Right atrium auricular region (tissue), 2 donors: ENCODE results near the gene CHPF. TPM values are rescaled to one million over a fixed set of nuclear protein-coding genes. Genes with fewer than 3 reads are reported as not detected.

Source experiments
- DNase-seq: peaks from one replicate; pipeline ENCODE4 v3.0.0-alpha.2; 2019; ENCODE audit warnings: low spot score
- H3K27ac ChIP-seq, 2 donors: fragments of 200-600 bp; sonication (generic); 1 replicate in 1 of 2; 2 replicates in 1 of 2; pipeline ENCODE4 v1.5.1; 2016 to 2019
- H3K27me3 ChIP-seq, 2 donors: fragments of 200-600 bp; sonication (generic); one replicate each; pipeline versions ENCODE4 v1.5.1 to v1.6.0; 2017 to 2019
- H3K36me3 ChIP-seq: fragments of 200-600 bp; sonication (generic); one replicate; pipeline ENCODE4 v1.5.1; 2016
- H3K4me1 ChIP-seq, 2 donors: fragments of 200-600 bp; sonication (generic); one replicate each; pipeline versions ENCODE4 v1.5.1 to v1.6.0; 2017 to 2019
- H3K4me3 ChIP-seq, 2 donors: fragments of 200-600 bp; sonication (generic); 1 replicate in 1 of 2; 2 replicates in 1 of 2; pipeline ENCODE4 v1.5.1; 2017 to 2019; ENCODE audit warnings: mild to moderate bottlenecking in 1 of 2, moderate library complexity in 1 of 2
- H3K9me3 ChIP-seq, 2 donors: fragments of 200-600 bp; sonication (generic); one replicate each; pipeline ENCODE4 v1.5.1; 2019
- CTCF ChIP-seq, 2 donors: fragments of 200-600 bp; sonication (generic); IDR thresholded peaks; one replicate each; pipeline ENCODE4 v1.5.1; 2019; ENCODE audit warnings: antibody characterized with exemption in 2 of 2
- total RNA-seq, 2 donors: library from RNA; depleted of rRNA; stranded (reverse); fragments of >200 nt; gene quantifications; one replicate each; pipeline ENCODE4 v1.1.0, GENCODE V29; 2016

CHPF gene
- total RNA-seq, 2 donors from 2014 or later: 206 to 228 TPM

- H3K4me3 ChIP-seq: peak overlapping the region in 1 of 2 donors; percentile 80
- no peaks in the 10 kb centered on the region for H3K27me3 ChIP-seq
- H3K4me1 ChIP-seq: peaks cover 0 to 21% of the 10 kb centered on the region in 2 donors
- no peak for TF ChIP-seq CTCF (IDR thresholded peaks at IDR 0.05)
- peaks cover 2% of the 10 kb centered on the region for H3K36me3 ChIP-seq
- DNase-seq: no peak
- H3K9me3 ChIP-seq: no peaks in the 10 kb centered on the region
- H3K27ac ChIP-seq: peak overlapping the region; percentile 89 to 93
Observed at GRCh38 chr2:219569635-219570034, 26.0 kb upstream of the CHPF start.

- DNase-seq: no peak
- Histone ChIP-seq H3K4me3 (no peak overlapping the region), H3K4me1 (peaks cover 0 to 21% of the 10 kb centered on the region in 2 donors), H3K36me3 (peaks cover 8% of the 10 kb centered on the region), H3K27ac (peak overlapping the region; percentile 89 to 93), H3K9me3 (no peaks in the 10 kb centered on the region), H3K27me3 (no peaks in the 10 kb centered on the region)
- TF ChIP-seq CTCF (IDR thresholded peaks at IDR 0.05): no peak
Observed at GRCh38 chr2:219569041-219569440, 25.4 kb upstream of the CHPF start.

GRCh38 chr2:219567791-219568361, 24.3 kb upstream of the CHPF start:
- peaks cover 20% of the 10 kb centered on the region for H3K36me3 ChIP-seq
- no peaks in the 10 kb centered on the region for H3K9me3 ChIP-seq
- no peaks in the 10 kb centered on the region for H3K27me3 ChIP-seq
- TF ChIP-seq CTCF (IDR thresholded peaks at IDR 0.05): no peak
- H3K4me3 ChIP-seq: no peak overlapping the region
- peaks cover 0 to 21% of the 10 kb centered on the region in 2 donors for H3K4me1 ChIP-seq
- no peak for DNase-seq
- peak overlapping the region in 1 of 2 donors; percentile 11 for H3K27ac ChIP-seq

- Histone ChIP-seq H3K36me3 (peaks cover 27% of the 10 kb centered on the region), H3K27me3 (no peaks in the 10 kb centered on the region), H3K9me3 (no peaks in the 10 kb centered on the region), H3K4me1 (peaks cover 0 to 19% of the 10 kb centered on the region in 2 donors), H3K27ac (no peak overlapping the region), H3K4me3 (no peak overlapping the region)
- no peak for TF ChIP-seq CTCF (IDR thresholded peaks at IDR 0.05)
- no peak for DNase-seq
Observed at GRCh38 chr2:219567131-219567530, 23.5 kb upstream of the CHPF start.

- no peak for DNase-seq
- Histone ChIP-seq H3K4me3 (no peak overlapping the region), H3K36me3 (peaks cover 32% of the 10 kb centered on the region), H3K9me3 (no peaks in the 10 kb centered on the region), H3K27ac (no peak overlapping the region), H3K27me3 (no peaks in the 10 kb centered on the region), H3K4me1 (peaks cover 0 to 14% of the 10 kb centered on the region in 2 donors)
- no peak for TF ChIP-seq CTCF (IDR thresholded peaks at IDR 0.05)
Observed at GRCh38 chr2:219566640-219567039, 23.0 kb upstream of the CHPF start.
